Kidney glomerular epithelial cell (primary cell): ENCODE results near the gene CARD19.
A peak's percentile ranks its signal among the peaks of the same experiment; 100 is the strongest.
"Not testable (repeated sequence)": the region's sequence is repeated elsewhere in the genome, so short reads cannot be mapped to it uniquely, and the experiment has no call there.

Experiments
- DNase-seq: peaks from one replicate; lab custom pipeline; 2025; lab: John Stamatoyannopoulos, UW

Gene CARD19

GRCh38 chr9:93107151-93107824 lies 11.3 kb downstream of the CARD19 start:
- no peak for DNase-seq

- DNase-seq = no peak
These were observed 11.8 kb downstream of the CARD19 start for GRCh38 chr9:93107825-93108161.

- no peak for DNase-seq
These were observed 12.4 kb downstream of the CARD19 start for GRCh38 chr9:93108291-93109041.

GRCh38 chr9:93110311-93110855 lies 14.4 kb downstream of the CARD19 start:
- no peak for DNase-seq

- DNase-seq = no peak
These were observed 15.0 kb downstream of the CARD19 start for GRCh38 chr9:93111001-93111370.

- no peak for DNase-seq
These were observed 15.5 kb downstream of the CARD19 start for GRCh38 chr9:93111371-93112115.

GRCh38 chr9:93112116-93112863 lies 16.3 kb downstream of the CARD19 start:
- DNase-seq = no peak

- no peak for DNase-seq
These were observed 16.9 kb downstream of the CARD19 start for GRCh38 chr9:93112864-93113389.

GRCh38 chr9:93114169-93114983 lies 18.4 kb downstream of the CARD19 start:
- DNase-seq = no peak

- no peak for DNase-seq
These were observed 18.9 kb downstream of the CARD19 start for GRCh38 chr9:93114984-93115335.

- no peak for DNase-seq
These were observed 19.6 kb downstream of the CARD19 start for GRCh38 chr9:93115486-93116071.

- no peak for DNase-seq
These were observed 20.3 kb downstream of the CARD19 start for GRCh38 chr9:93116072-93116961.

- DNase-seq = not testable (repeated sequence)
These were observed 21.5 kb downstream of the CARD19 start for GRCh38 chr9:93117521-93117920.

GRCh38 chr9:93117924-93118862 lies 22.2 kb downstream of the CARD19 start:
- DNase-seq = no peak

- no peak for DNase-seq
These were observed 23.1 kb downstream of the CARD19 start for GRCh38 chr9:93118863-93119702.

GRCh38 chr9:93119703-93119952 lies 23.6 kb downstream of the CARD19 start:
- no peak for DNase-seq

- DNase-seq = peak; percentile 17
These were observed 24.2 kb downstream of the CARD19 start for GRCh38 chr9:93119953-93120845.
